HFF-Myc (cell line): ENCODE measurements around the gene ALPK3.

Experiments used
- DNase-seq: peaks from one replicate; pipeline ENCODE4 v3.0.0-alpha.2; 2011; ENCODE audit warnings: low read depth; ENCODE audit errors: extremely low read depth
- H3K4me3 ChIP-seq: replicated peaks from 2 replicates; pipeline ENCODE4 v1.5.1; 2011; ENCODE audit warnings: low read depth, mild to moderate bottlenecking, control low read depth, low read length
- CTCF ChIP-seq: IDR thresholded peaks from 2 replicates; pipeline ENCODE4 v1.5.1; 2012; ENCODE audit warnings: mild to moderate bottlenecking, low read depth, low read length, control low read depth; ENCODE audit errors: missing control alignments

ALPK3 gene

GRCh38 chr15:84888639-84889038 lies 71.5 kb downstream of the ALPK3 start:
- no peak for DNase-seq
- no peak overlapping the region for H3K4me3 ChIP-seq
- TF ChIP-seq CTCF: no peak

GRCh38 chr15:84889313-84889990 lies 72.3 kb downstream of the ALPK3 start:
- no peak for DNase-seq
- H3K4me3 ChIP-seq: no peak overlapping the region
- no peak for TF ChIP-seq CTCF

- no peak for DNase-seq
- no peak for TF ChIP-seq CTCF
These were observed 73.0 kb downstream of the ALPK3 start for GRCh38 chr15:84889991-84890669.

GRCh38 chr15:84890670-84891162 lies 73.6 kb downstream of the ALPK3 start:
- TF ChIP-seq CTCF: no peak

More at GRCh38 chr15:84889991-84890669, 73.0 kb downstream of the ALPK3 start:
- no peak overlapping the region for H3K4me3 ChIP-seq

GRCh38 chr15:84891339-84891738 lies 74.2 kb downstream of the ALPK3 start:
- TF ChIP-seq CTCF: no peak
- H3K4me3 ChIP-seq: no peak overlapping the region
- no peak for DNase-seq

More at GRCh38 chr15:84890670-84891162, 73.6 kb downstream of the ALPK3 start:
- no peak overlapping the region for H3K4me3 ChIP-seq
- DNase-seq: no peak

GRCh38 chr15:84892786-84893307 lies 75.7 kb downstream of the ALPK3 start:
- DNase-seq: no peak
- no peak for TF ChIP-seq CTCF
- H3K4me3 ChIP-seq: no peak overlapping the region
